ENCODE measurements around the gene NKD1. TPM values are rescaled to one million over a fixed set of nuclear protein-coding genes. Genes with fewer than 3 reads are reported as not detected.

NKD1 gene
- total RNA-seq, 1 donor from 2014 or later, result 1.7 TPM

DNA sequence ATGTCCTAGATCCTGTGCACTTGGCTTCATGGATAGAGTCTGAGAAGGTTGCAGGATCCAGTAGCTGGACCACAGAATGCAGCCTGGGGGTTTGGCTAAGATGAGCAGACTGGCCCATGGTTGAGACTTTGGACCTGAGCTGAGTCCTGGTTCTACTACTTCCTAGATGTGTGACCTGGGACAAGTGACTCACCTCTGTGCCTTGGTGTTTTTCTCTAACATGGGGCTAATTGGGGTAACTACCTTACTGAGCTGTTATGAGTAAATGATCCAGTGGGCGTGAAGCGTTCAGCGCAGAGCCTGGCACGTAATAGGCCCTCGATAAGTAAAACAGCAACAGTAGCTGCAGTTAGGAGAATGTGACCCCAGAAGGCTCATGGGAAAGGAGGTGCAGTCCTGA lies 94.2 kb downstream of the NKD1 start:
- Histone ChIP-seq H3K27me3 (no peaks in the 10 kb centered on the region), H3K4me1 (no peaks in the 10 kb centered on the region), H3K9me3 (no peaks in the 10 kb centered on the region), H3K4me3 (no peak overlapping the region), H3K36me3 (no peaks in the 10 kb centered on the region), H3K27ac (no peak overlapping the region)
- TF ChIP-seq POLR2A (IDR thresholded peaks at IDR 0.05) (no peak), POLR2AphosphoS5 (IDR thresholded peaks at IDR 0.05; ENCODE audit: insufficient read depth in 1 of 2, low read depth in 1 of 2) (no peak)
- TF ChIP-seq, protein P1, sequence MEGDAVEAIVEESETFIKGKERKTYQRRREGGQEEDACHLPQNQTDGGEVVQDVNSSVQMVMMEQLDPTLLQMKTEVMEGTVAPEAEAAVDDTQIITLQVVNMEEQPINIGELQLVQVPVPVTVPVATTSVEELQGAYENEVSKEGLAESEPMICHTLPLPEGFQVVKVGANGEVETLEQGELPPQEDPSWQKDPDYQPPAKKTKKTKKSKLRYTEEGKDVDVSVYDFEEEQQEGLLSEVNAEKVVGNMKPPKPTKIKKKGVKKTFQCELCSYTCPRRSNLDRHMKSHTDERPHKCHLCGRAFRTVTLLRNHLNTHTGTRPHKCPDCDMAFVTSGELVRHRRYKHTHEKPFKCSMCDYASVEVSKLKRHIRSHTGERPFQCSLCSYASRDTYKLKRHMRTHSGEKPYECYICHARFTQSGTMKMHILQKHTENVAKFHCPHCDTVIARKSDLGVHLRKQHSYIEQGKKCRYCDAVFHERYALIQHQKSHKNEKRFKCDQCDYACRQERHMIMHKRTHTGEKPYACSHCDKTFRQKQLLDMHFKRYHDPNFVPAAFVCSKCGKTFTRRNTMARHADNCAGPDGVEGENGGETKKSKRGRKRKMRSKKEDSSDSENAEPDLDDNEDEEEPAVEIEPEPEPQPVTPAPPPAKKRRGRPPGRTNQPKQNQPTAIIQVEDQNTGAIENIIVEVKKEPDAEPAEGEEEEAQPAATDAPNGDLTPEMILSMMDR (IDR thresholded peaks at IDR 0.05), result no peak
- DNase-seq (ENCODE audit: extremely low spot score in 2 of 2), result no peak
- intact Hi-C loops (cut with DNase I), result no loop called here

GRCh38 chr16:50643192-50643591 lies 95.0 kb downstream of the NKD1 start:
- intact Hi-C loops (cut with DNase I), result no loop called here

DNA sequence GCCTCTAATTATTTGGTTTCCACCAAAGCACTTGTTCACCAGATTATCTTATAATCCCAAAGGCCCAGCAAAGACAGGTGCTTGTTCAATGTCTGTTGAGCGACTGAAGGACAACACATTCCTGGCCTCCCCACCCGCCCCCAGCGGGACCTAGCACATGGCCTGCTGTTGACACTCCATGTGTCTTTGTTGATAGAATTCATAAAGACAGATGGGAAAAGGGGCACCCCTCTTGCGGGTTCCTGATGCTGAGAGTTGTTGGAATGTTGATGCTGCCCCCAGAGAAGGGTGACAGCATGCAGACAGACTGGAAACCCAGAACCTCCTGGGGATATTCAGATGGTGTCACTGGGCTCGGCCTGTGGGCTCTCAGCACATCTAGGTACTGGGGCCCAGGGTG lies 96.0 kb downstream of the NKD1 start:
- no peaks in the 10 kb centered on the region for H3K36me3 ChIP-seq
- no peaks in the 10 kb centered on the region for H3K9me3 ChIP-seq
- no peak for DNase-seq (ENCODE audit: extremely low spot score in 2 of 2)
- H3K4me3 ChIP-seq, result no peak overlapping the region
- TF ChIP-seq POLR2AphosphoS5 (IDR thresholded peaks at IDR 0.05; ENCODE audit: insufficient read depth in 1 of 2, low read depth in 1 of 2), result no peak
- no peak for TF ChIP-seq POLR2A (IDR thresholded peaks at IDR 0.05)
- TF ChIP-seq, protein P1 (IDR thresholded peaks at IDR 0.05), result no peak
- no peaks in the 10 kb centered on the region for H3K27me3 ChIP-seq
- H3K27ac ChIP-seq, result no peak overlapping the region
- H3K4me1 ChIP-seq, result no peaks in the 10 kb centered on the region
- intact Hi-C loops (cut with DNase I), result no loop called here

More at GRCh38 chr16:50643192-50643591, 95.0 kb downstream of the NKD1 start:
- no peak for TF ChIP-seq POLR2AphosphoS5 (IDR thresholded peaks at IDR 0.05; ENCODE audit: insufficient read depth in 1 of 2, low read depth in 1 of 2)
- TF ChIP-seq POLR2A (IDR thresholded peaks at IDR 0.05), result no peak
- TF ChIP-seq, protein P1 (IDR thresholded peaks at IDR 0.05), result no peak
- H3K36me3 ChIP-seq, result no peaks in the 10 kb centered on the region
- H3K27me3 ChIP-seq, result no peaks in the 10 kb centered on the region
- no peaks in the 10 kb centered on the region for H3K9me3 ChIP-seq
- H3K4me3 ChIP-seq, result no peak overlapping the region
- no peak overlapping the region for H3K27ac ChIP-seq
- no peak for DNase-seq (ENCODE audit: extremely low spot score in 2 of 2)
- no peaks in the 10 kb centered on the region for H3K4me1 ChIP-seq

DNA sequence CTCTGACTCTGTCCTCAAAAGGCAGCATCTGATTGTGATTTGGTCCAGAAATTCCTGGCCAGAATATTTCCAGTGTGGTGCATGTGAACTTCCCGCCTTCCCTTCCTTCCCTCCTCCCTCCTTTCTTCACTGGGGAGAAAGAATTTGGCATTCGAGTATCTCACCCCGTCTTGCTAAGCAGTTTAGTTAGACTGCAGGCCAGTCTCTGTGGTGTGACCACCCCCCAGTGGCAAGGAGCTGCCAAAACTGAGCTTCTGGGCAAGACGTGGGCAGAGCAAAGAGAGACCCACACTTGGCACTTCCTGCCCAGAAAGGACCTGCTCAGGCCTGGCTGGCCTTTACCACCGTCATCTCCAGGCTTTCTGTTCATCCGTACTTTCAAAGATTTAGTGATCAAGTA lies 96.5 kb downstream of the NKD1 start:
- intact Hi-C loops (cut with DNase I), result no loop called here
- H3K4me3 ChIP-seq, result no peak overlapping the region

GRCh38 chr16:50645563-50646220 lies 97.5 kb downstream of the NKD1 start:
- Histone ChIP-seq H3K9me3 (no peaks in the 10 kb centered on the region), H3K4me3 (no peak overlapping the region), H3K36me3 (no peaks in the 10 kb centered on the region), H3K27ac (no peak overlapping the region), H3K27me3 (no peaks in the 10 kb centered on the region), H3K4me1 (no peaks in the 10 kb centered on the region)
- TF ChIP-seq POLR2AphosphoS5 (IDR thresholded peaks at IDR 0.05; ENCODE audit: insufficient read depth in 1 of 2, low read depth in 1 of 2), result no peak
- TF ChIP-seq, protein P1 (IDR thresholded peaks at IDR 0.05), result no peak
- TF ChIP-seq POLR2A (IDR thresholded peaks at IDR 0.05), result no peak
- no peak for DNase-seq (ENCODE audit: extremely low spot score in 2 of 2)
- intact Hi-C loops (cut with DNase I), result no loop called here

More for the DNA sequence above, 96.5 kb downstream of the NKD1 start:
- TF ChIP-seq, protein P1 (IDR thresholded peaks at IDR 0.05), result peak in 1 of 3 experiments; percentile 10
- TF ChIP-seq POLR2A (IDR thresholded peaks at IDR 0.05), result no peak
- no peaks in the 10 kb centered on the region for H3K27me3 ChIP-seq
- no peaks in the 10 kb centered on the region for H3K9me3 ChIP-seq
- H3K4me1 ChIP-seq, result no peaks in the 10 kb centered on the region
- no peaks in the 10 kb centered on the region for H3K36me3 ChIP-seq
- no peak for DNase-seq (ENCODE audit: extremely low spot score in 2 of 2)
- no peak overlapping the region for H3K27ac ChIP-seq

Data from vagina (tissue), 2 donors.